Measurements from ENCODE around the gene RANGAP1.

The RANGAP1 gene

GRCh38 chr22:41247703-41248102, 38.3 kb downstream of the RANGAP1 start:
- no peak overlapping the region for H2AFZ ChIP-seq (ENCODE audit: low read depth, low read length)
- H3K36me3 ChIP-seq (replicated peaks; ENCODE audit: low read depth, low read length) = peaks cover 63% of the 10 kb centered on the region
- no peak overlapping the region for H3K4me2 ChIP-seq (ENCODE audit: low read length)
- H3K27ac ChIP-seq (ENCODE audit: low read length) = no peak overlapping the region
- no peak overlapping the region for H3K9ac ChIP-seq (ENCODE audit: low read length)
- H3K27me3 ChIP-seq (ENCODE audit: low read depth, low read length) = no peaks in the 10 kb centered on the region
- H3K79me2 ChIP-seq (ENCODE audit: low read length) = no peaks in the 10 kb centered on the region
- H3K9me3 ChIP-seq (ENCODE audit: insufficient read depth, low read length) = no peaks in the 10 kb centered on the region
- TF ChIP-seq EZH2phosphoT487 (IDR thresholded peaks at IDR 0.05; ENCODE audit: low read depth) (no peak), CTCF (IDR thresholded peaks at IDR 0.05; ENCODE audit: low read depth, low read length) (no peak)
- no peaks in the 10 kb centered on the region for H4K20me1 ChIP-seq (ENCODE audit: insufficient read depth, low read length)
- H3K4me1 ChIP-seq (ENCODE audit: low read length) = no peaks in the 10 kb centered on the region
- H3K4me3 ChIP-seq (ENCODE audit: low read length) = no peak overlapping the region

- H3K36me3 ChIP-seq (replicated peaks; ENCODE audit: low read depth, low read length) = peaks cover 53% of the 10 kb centered on the region
These were observed 40.0 kb downstream of the RANGAP1 start for GRCh38 chr22:41245917-41246499.

GRCh38 chr22:41243361-41243760, 42.6 kb downstream of the RANGAP1 start:
- Histone ChIP-seq H3K9ac (ENCODE audit: low read length) (no peak overlapping the region), H3K36me3 (replicated peaks; ENCODE audit: low read depth, low read length) (peaks cover 26% of the 10 kb centered on the region), H3K27ac (ENCODE audit: low read length) (no peak overlapping the region), H3K9me3 (ENCODE audit: insufficient read depth, low read length) (no peaks in the 10 kb centered on the region), H3K27me3 (ENCODE audit: low read depth, low read length) (no peaks in the 10 kb centered on the region), H3K4me1 (ENCODE audit: low read length) (no peaks in the 10 kb centered on the region), H3K79me2 (ENCODE audit: low read length) (no peaks in the 10 kb centered on the region), H3K4me3 (ENCODE audit: low read length) (no peak overlapping the region), H4K20me1 (ENCODE audit: insufficient read depth, low read length) (no peaks in the 10 kb centered on the region), H3K4me2 (ENCODE audit: low read length) (no peak overlapping the region), H2AFZ (ENCODE audit: low read depth, low read length) (no peak overlapping the region)
- TF ChIP-seq CTCF (IDR thresholded peaks at IDR 0.05; ENCODE audit: low read depth, low read length) = no peak
- TF ChIP-seq EZH2phosphoT487 (IDR thresholded peaks at IDR 0.05; ENCODE audit: low read depth) = no peak

More at GRCh38 chr22:41245917-41246499, 40.0 kb downstream of the RANGAP1 start:
- Histone ChIP-seq H3K4me1 (ENCODE audit: low read length) (no peaks in the 10 kb centered on the region), H3K27ac (ENCODE audit: low read length) (no peak overlapping the region), H3K9ac (ENCODE audit: low read length) (no peak overlapping the region), H3K4me2 (ENCODE audit: low read length) (no peak overlapping the region), H3K27me3 (ENCODE audit: low read depth, low read length) (no peaks in the 10 kb centered on the region), H3K9me3 (ENCODE audit: insufficient read depth, low read length) (no peaks in the 10 kb centered on the region), H4K20me1 (ENCODE audit: insufficient read depth, low read length) (no peaks in the 10 kb centered on the region), H2AFZ (ENCODE audit: low read depth, low read length) (no peak overlapping the region), H3K4me3 (ENCODE audit: low read length) (no peak overlapping the region), H3K79me2 (ENCODE audit: low read length) (no peaks in the 10 kb centered on the region)
- TF ChIP-seq EZH2phosphoT487 (IDR thresholded peaks at IDR 0.05; ENCODE audit: low read depth) (no peak), CTCF (IDR thresholded peaks at IDR 0.05; ENCODE audit: low read depth, low read length) (peak; percentile 30)

GRCh38 chr22:41242396-41243117, 43.4 kb downstream of the RANGAP1 start:
- Histone ChIP-seq H3K36me3 (replicated peaks; ENCODE audit: low read depth, low read length) (peaks cover 22% of the 10 kb centered on the region), H3K4me2 (ENCODE audit: low read length) (no peak overlapping the region), H4K20me1 (ENCODE audit: insufficient read depth, low read length) (no peaks in the 10 kb centered on the region), H3K4me3 (ENCODE audit: low read length) (no peak overlapping the region), H3K79me2 (ENCODE audit: low read length) (no peaks in the 10 kb centered on the region), H3K27me3 (ENCODE audit: low read depth, low read length) (no peaks in the 10 kb centered on the region), H3K4me1 (ENCODE audit: low read length) (peaks cover 3% of the 10 kb centered on the region; the same call in 1 of the 2 replicates), H3K9me3 (ENCODE audit: insufficient read depth, low read length) (no peaks in the 10 kb centered on the region), H2AFZ (ENCODE audit: low read depth, low read length) (no peak overlapping the region), H3K27ac (ENCODE audit: low read length) (no peak overlapping the region), H3K9ac (ENCODE audit: low read length) (no peak overlapping the region)
- TF ChIP-seq CTCF (IDR thresholded peaks at IDR 0.05; ENCODE audit: low read depth, low read length) (no peak), EZH2phosphoT487 (IDR thresholded peaks at IDR 0.05; ENCODE audit: low read depth) (no peak)

Measured in OCI-LY3 (cell line).